A673 (cell line): ENCODE measurements around the gene SEC23B. TPM values are rescaled to one million over a fixed set of nuclear protein-coding genes. Genes with fewer than 3 reads are reported as not detected.

ENCODE experiments used
- BruUV-seq: library from RNA; stranded (reverse); fragments of 400-500 nt; replicated peaks from 2 replicates; lab custom pipeline; 2021; lab: Mats Ljungman, UMichigan
- CTCF ChIA-PET: fragments of 300-600 bp; sonication (Branson Sonifier 250); formaldehyde crosslinking; loops from one replicate; lab custom pipeline; 2022; ENCODE audit warnings: antibody characterized with exemption; lab: Charles Lee
- POLR2A ChIA-PET: fragments of 300-600 bp; sonication (Branson Sonifier 250); formaldehyde crosslinking; loops from one replicate; lab custom pipeline; 2022; ENCODE audit warnings: antibody characterized with exemption; ENCODE audit not compliant: low non-redundant PET; lab: Charles Lee
- DNase-seq: peaks from one replicate; pipeline ENCODE4 v3.0.0-alpha.2; 2015; ENCODE audit warnings: low spot score
- H3K27ac ChIP-seq: fragments of 200-600 bp; sonication (generic); 2 replicates; pipeline ENCODE4 v1.5.1; 2016; ENCODE audit warnings: mixed run types, low read depth, mild to moderate bottlenecking, mixed read lengths, antibody characterized with exemption, low read length; ENCODE audit not compliant: poor library complexity, severe bottlenecking
- H3K27me3 ChIP-seq: fragments of 200-600 bp; sonication (generic); replicated peaks from 2 replicates; pipeline ENCODE4 v1.6.1; 2017; ENCODE audit warnings: mixed run types, low read depth, mild to moderate bottlenecking, mixed read lengths, antibody characterized with exemption, low read length; ENCODE audit not compliant: insufficient read depth, poor library complexity
- H3K36me3 ChIP-seq: fragments of 200-600 bp; sonication (generic); 2 replicates; pipeline ENCODE4 v1.6.1; 2016; ENCODE audit warnings: mixed run types, mild to moderate bottlenecking, mixed read lengths, antibody characterized with exemption, low read length; ENCODE audit not compliant: insufficient read depth, poor library complexity, severe bottlenecking
- H3K4me1 ChIP-seq: fragments of 200-600 bp; sonication (generic); 2 replicates; pipeline ENCODE4 v1.6.1; 2017; ENCODE audit warnings: mixed run types, mild to moderate bottlenecking, mixed read lengths, antibody characterized with exemption, low read length; ENCODE audit not compliant: insufficient read depth, poor library complexity, severe bottlenecking
- H3K4me3 ChIP-seq: fragments of 200-600 bp; sonication (generic); 2 replicates; pipeline ENCODE4 v1.5.1; 2016; ENCODE audit warnings: low read depth, mixed run types, mild to moderate bottlenecking, mixed read lengths, low read length; ENCODE audit not compliant: poor library complexity, severe bottlenecking
- H3K9me3 ChIP-seq: fragments of 200-600 bp; sonication (generic); 2 replicates; pipeline ENCODE4 v1.6.1; 2016; ENCODE audit warnings: mixed run types, low read depth, mild to moderate bottlenecking, mixed read lengths, antibody characterized with exemption, low read length; ENCODE audit not compliant: poor library complexity, severe bottlenecking
- CTCF ChIP-seq: fragments of 300-800, 200-600 bp; sonication (generic); conservative IDR thresholded peaks from 2 replicates; pipeline ENCODE4 v1.5.1; 2017; ENCODE audit warnings: low read depth, mild to moderate bottlenecking, antibody characterized with exemption, low read length, moderate library complexity, mixed read lengths
- EZH2 ChIP-seq: fragments of 200-600 bp; sonication (generic); IDR thresholded peaks from 2 replicates; pipeline ENCODE4 v1.6.1; 2017; ENCODE audit warnings: borderline replicate concordance, low read depth, mild to moderate bottlenecking, mixed read lengths, antibody characterized with exemption, low read length; ENCODE audit not compliant: poor library complexity, severe bottlenecking
- intact Hi-C: fragments of 100-400 bp; cut with micrococcal nuclease; formaldehyde crosslinking; loops from one replicate; pipeline ENCODE4 v1.10.0; 2022; ENCODE audit not compliant: unreplicated experiment
- total RNA-seq: library from RNA; stranded (reverse); gene quantifications from 2 replicates; pipeline ENCODE4 v1.2.3, GENCODE V29; 2021

SEC23B gene
- total RNA-seq, 1 experiment from 2014 or later = 55.9 TPM

- H3K36me3 ChIP-seq = peaks cover 8% of the 10 kb centered on the region
- no peak for TF ChIP-seq EZH2
- TF ChIP-seq CTCF = no peak
- H3K9me3 ChIP-seq = no peaks in the 10 kb centered on the region
- peak within 1 kb of the TSS; percentile 82 for H3K27ac ChIP-seq
- TSS peak; percentile 98 for BruUV-seq
- DNase-seq = peak; percentile 94
- ChIA-PET POLR2A (no interaction called here), CTCF (interaction anchor here (0.6 kb wide), 1 partner anchor 12 kb away, joined by 4 read pairs; no protein-coding TSS in a partner anchor)
- H3K27me3 ChIP-seq = no peaks in the 10 kb centered on the region
- H3K4me3 ChIP-seq = peak within 1 kb of the TSS; percentile 64
- intact Hi-C loops = no loop called here
- H3K4me1 ChIP-seq = no peaks in the 10 kb centered on the region
These were observed 59.4 kb downstream of the SEC23B start, which contains the start of gene SMIM26 for GRCh38 chr20:18566892-18567738. TSS of gene SMIM26 (plus strand) at chr20:18567432. CDS start at chr20:18567479, 47 bp downstream.

GRCh38 chr20:18567739-18568091, 60.0 kb downstream of the SEC23B start:
- H3K27ac ChIP-seq = peak overlapping the region; percentile 82
- H3K27me3 ChIP-seq = no peaks in the 10 kb centered on the region
- H3K9me3 ChIP-seq = no peaks in the 10 kb centered on the region
- BruUV-seq = TSS peak; percentile 91
- H3K4me1 ChIP-seq = no peaks in the 10 kb centered on the region
- intact Hi-C loops = no loop called here
- TF ChIP-seq CTCF (no peak), EZH2 (no peak)
- peaks cover 8% of the 10 kb centered on the region for H3K36me3 ChIP-seq
- ChIA-PET CTCF (interaction anchor here (0.6 kb wide), 1 partner anchor 12 kb away, joined by 4 read pairs; no protein-coding TSS in a partner anchor), POLR2A (no interaction called here)
- DNase-seq = no peak
- H3K4me3 ChIP-seq = peak overlapping the region; percentile 64

- H3K27me3 ChIP-seq = no peaks in the 10 kb centered on the region
- intact Hi-C loops = no loop called here
- no peaks in the 10 kb centered on the region for H3K9me3 ChIP-seq
- no peak overlapping the region for H3K27ac ChIP-seq
- TF ChIP-seq EZH2 = no peak
- TF ChIP-seq CTCF = no peak
- peaks cover 8% of the 10 kb centered on the region for H3K36me3 ChIP-seq
- no peaks in the 10 kb centered on the region for H3K4me1 ChIP-seq
- no TSS peak for BruUV-seq
- CTCF ChIA-PET = no interaction called here
- H3K4me3 ChIP-seq = no peak overlapping the region
- POLR2A ChIA-PET = no interaction called here
- no peak for DNase-seq
These were observed 63.3 kb downstream of the SEC23B start for GRCh38 chr20:18571009-18571408.
